SK-N-SH treated with all-trans-retinoic acid at 6 μM for 48 hours (cell line): ENCODE data around the gene SFRP2.

Experiments
- ATAC-seq: fragments of 200-7000 bp; cut with Tn5 transposase; 3 replicates; pipeline ENCODE4 v1.9.1; 2020; ENCODE audit warnings: mild to moderate bottlenecking, moderate library complexity
- ARNTL ChIP-seq: fragments of 450-650 bp; formaldehyde crosslinking; IDR thresholded peaks from 2 replicates; pipeline ENCODE4 v1.5.0; 2020; ENCODE audit warnings: low read depth, mild to moderate bottlenecking, moderate library complexity, borderline replicate concordance
- BACH2 ChIP-seq: fragments of 250-450 bp; sonication (Bioruptor Pico); IDR thresholded peaks from 2 replicates; pipeline ENCODE4 v1.9.0; 2021; ENCODE audit warnings: mild to moderate bottlenecking, borderline replicate concordance
- CREB5 ChIP-seq: fragments of 250-450 bp; sonication (Bioruptor Pico); IDR thresholded peaks from 2 replicates; pipeline ENCODE4 v1.5.1; 2020; ENCODE audit warnings: low read depth, mild to moderate bottlenecking, moderate library complexity
- CSRNP3 ChIP-seq: fragments of 250-450 bp; sonication (Bioruptor Pico); IDR thresholded peaks from 2 replicates; pipeline ENCODE4 v1.5.1; 2021; ENCODE audit warnings: mild to moderate bottlenecking, moderate library complexity
- ISL1 ChIP-seq: fragments of 250-450 bp; sonication (Bioruptor Pico); IDR thresholded peaks from 2 replicates; pipeline ENCODE4 v2.1.2; 2022; ENCODE audit warnings: mild to moderate bottlenecking, moderate library complexity
- OSR1 ChIP-seq: fragments of 250-450 bp; sonication (Bioruptor Pico); IDR thresholded peaks from 2 replicates; pipeline ENCODE4 v1.8.0; 2022; ENCODE audit warnings: moderate library complexity, mild to moderate bottlenecking, inconsistent platforms
- PATZ1 ChIP-seq: fragments of 250-450 bp; sonication (Bioruptor Pico); IDR thresholded peaks from 2 replicates; pipeline ENCODE4 v1.8.0; 2020; ENCODE audit warnings: mild to moderate bottlenecking, moderate library complexity, borderline replicate concordance
- POU6F1 ChIP-seq: fragments of 250-450 bp; sonication (Bioruptor Pico); IDR thresholded peaks from 2 replicates; pipeline ENCODE4 v1.8.0; 2021; ENCODE audit warnings: low read depth, mild to moderate bottlenecking, moderate library complexity, borderline replicate concordance
- PPARA ChIP-seq: fragments of 250-450 bp; sonication (Bioruptor Pico); IDR thresholded peaks from 2 replicates; pipeline ENCODE4 v1.5.0; 2020; ENCODE audit warnings: mild to moderate bottlenecking, borderline replicate concordance
- RARB ChIP-seq: fragments of 250-450 bp; sonication (Bioruptor Pico); IDR thresholded peaks from 2 replicates; pipeline ENCODE4 v1.8.0; 2021; ENCODE audit warnings: mild to moderate bottlenecking, moderate library complexity
- SNAI2 ChIP-seq: fragments of 250-450 bp; sonication (Bioruptor Pico); IDR thresholded peaks from 2 replicates; pipeline ENCODE4 v1.5.0; 2020; ENCODE audit warnings: mild to moderate bottlenecking, moderate library complexity
- TCF4 ChIP-seq: fragments of 250-450 bp; sonication (Bioruptor Pico); IDR thresholded peaks from 2 replicates; pipeline ENCODE4 v1.8.0; 2021; ENCODE audit warnings: mild to moderate bottlenecking, moderate library complexity, borderline replicate concordance
- TOX ChIP-seq: fragments of 250-450 bp; sonication (Bioruptor Pico); IDR thresholded peaks from 2 replicates; pipeline ENCODE4 v1.8.0; 2021; ENCODE audit warnings: mild to moderate bottlenecking, moderate library complexity, borderline replicate concordance
- TSHZ2 ChIP-seq: fragments of 250-450 bp; sonication (Bioruptor Pico); IDR thresholded peaks from 2 replicates; pipeline ENCODE4 v1.5.0; 2020; ENCODE audit warnings: mild to moderate bottlenecking, moderate library complexity
- ZC3H10 ChIP-seq: fragments of 250-450 bp; sonication (Bioruptor Pico); IDR thresholded peaks from 2 replicates; pipeline ENCODE4 v1.5.1; 2021; ENCODE audit warnings: mild to moderate bottlenecking, moderate library complexity
- ZFP3 ChIP-seq: fragments of 250-450 bp; sonication (Bioruptor Pico); IDR thresholded peaks from 2 replicates; pipeline ENCODE4 v1.5.0; 2020; ENCODE audit warnings: mild to moderate bottlenecking, moderate library complexity
- ZFP30 ChIP-seq: fragments of 450-650 bp; formaldehyde crosslinking; IDR thresholded peaks from 2 replicates; pipeline ENCODE4 v1.5.0; 2022; ENCODE audit warnings: mild to moderate bottlenecking, moderate library complexity
- ZNF70 ChIP-seq: fragments of 450-650 bp; formaldehyde crosslinking; IDR thresholded peaks from 2 replicates; pipeline ENCODE4 v1.5.0; 2020; ENCODE audit warnings: mild to moderate bottlenecking, moderate library complexity

SFRP2 gene

GRCh38 chr4:153831245-153831644, 42.4 kb upstream of the SFRP2 start:
- TF ChIP-seq PPARA (CRISPR knock-in tag) (no peak), RARB (no peak), ZFP30 (CRISPR knock-in tag) (no peak), CSRNP3 (CRISPR knock-in tag) (no peak)
- ATAC-seq = no peak

GRCh38 chr4:153825691-153826090, 36.8 kb upstream of the SFRP2 start:
- no peak for TF ChIP-seq PPARA (CRISPR knock-in tag)
- no peak for TF ChIP-seq ZC3H10
- no peak for TF ChIP-seq SNAI2 (CRISPR knock-in tag)
- no peak for TF ChIP-seq CSRNP3 (CRISPR knock-in tag)
- TF ChIP-seq TOX (CRISPR knock-in tag) = no peak
- TF ChIP-seq ZFP30 (CRISPR knock-in tag) = no peak
- no peak for TF ChIP-seq PATZ1
- TF ChIP-seq BACH2 = no peak
- no peak for TF ChIP-seq ISL1 (CRISPR knock-in tag)
- no peak for TF ChIP-seq TSHZ2 (CRISPR knock-in tag)
- no peak for TF ChIP-seq POU6F1 (CRISPR knock-in tag)
- TF ChIP-seq OSR1 = no peak
- no peak for ATAC-seq

- TF ChIP-seq ZC3H10 (no peak), POU6F1 (CRISPR knock-in tag) (no peak), CREB5 (CRISPR knock-in tag) (no peak), TCF4 (CRISPR knock-in tag) (no peak), RARB (no peak), ZNF70 (no peak), TSHZ2 (CRISPR knock-in tag) (no peak), ARNTL (CRISPR knock-in tag) (no peak), SNAI2 (CRISPR knock-in tag) (no peak), ZFP3 (no peak), PPARA (CRISPR knock-in tag) (no peak)
- no peak for ATAC-seq
Measured at GRCh38 chr4:153825126-153825525, 36.2 kb upstream of the SFRP2 start.
